ENCODE data around the gene LCE1F. TPM values are rescaled to one million over a fixed set of nuclear protein-coding genes. Genes with fewer than 3 reads are reported as not detected.

The LCE1F gene
- total RNA-seq (2021) (not detected in 2 replicates), Bru-seq, nascent RNA (not detected), BruChase-seq, experiment 1, labeled RNA remaining after a 2-hour chase (not detected), BruChase-seq, experiment 2, labeled RNA remaining after a 6-hour chase (not detected)
- long read RNA-seq: 0 reads

GRCh38 chr1:152774875-152775274 lies at the start of gene LCE1F:
Gene LCE1F, plus strand, starts transcription at chr1:152775140. Its CDS starts 1,232 bp downstream, at chr1:152776372.
- intact Hi-C loops (cut with micrococcal nuclease; ENCODE audit: unreplicated experiment): no loop called here
- H3K4me2 ChIP-seq: no peak within 1 kb of the TSS
- H2AFZ ChIP-seq: no peak within 1 kb of the TSS
- H4K20me1 ChIP-seq (ENCODE audit: insufficient read depth): no peaks in the 10 kb centered on the region
- H3K27ac ChIP-seq: no peak within 1 kb of the TSS
- no peak within 1 kb of the TSS for H3K4me3 ChIP-seq
- H3K9me2 ChIP-seq (ENCODE audit: insufficient read depth): no peaks in the 10 kb centered on the region
- ChIA-PET POLR2A (ENCODE audit: unreplicated experiment) (no interaction called here), CTCF (no interaction called here)
- no peaks in the 10 kb centered on the region for H3K36me3 ChIP-seq (ENCODE audit: low read depth)
- H3K9me3 ChIP-seq (ENCODE audit: insufficient read depth, low read depth): no peaks in the 10 kb centered on the region
- DNase-seq: no peak
- no peaks in the 10 kb centered on the region for H3K4me1 ChIP-seq (replicated peaks; ENCODE audit: insufficient read depth)
- no TSS peak for BruUV-seq (replicated peaks)
- H3K79me2 ChIP-seq (ENCODE audit: low read depth): no peaks in the 10 kb centered on the region
- peaks cover 38% of the 10 kb centered on the region; the same call in 1 of the 2 replicates for H3K27me3 ChIP-seq (ENCODE audit: insufficient read depth, low read depth)
- no peaks in the 10 kb centered on the region for H3F3A ChIP-seq (ENCODE audit: insufficient read depth, low read depth)
- TF ChIP-seq CTCF (conservative IDR thresholded peaks at IDR 0.05) (no peak), EZH2 (IDR thresholded peaks at IDR 0.05; ENCODE audit: low read depth) (no peak)

GRCh38 chr1:152725261-152725660 lies 49.7 kb upstream of the LCE1F start:
- intact Hi-C loops (cut with micrococcal nuclease; ENCODE audit: unreplicated experiment): no loop called here

GRCh38 chr1:152728986-152729385 lies 46.0 kb upstream of the LCE1F start:
- Histone ChIP-seq H3K4me1 (replicated peaks; ENCODE audit: insufficient read depth) (no peaks in the 10 kb centered on the region), H4K20me1 (ENCODE audit: insufficient read depth) (no peaks in the 10 kb centered on the region), H3K4me2 (no peak overlapping the region), H3K36me3 (ENCODE audit: low read depth) (no peaks in the 10 kb centered on the region), H3K4me3 (no peak overlapping the region), H3F3A (ENCODE audit: insufficient read depth, low read depth) (no peaks in the 10 kb centered on the region), H2AFZ (no peak overlapping the region), H3K9me2 (ENCODE audit: insufficient read depth) (no peaks in the 10 kb centered on the region), H3K9me3 (ENCODE audit: insufficient read depth, low read depth) (no peaks in the 10 kb centered on the region), H3K27ac (no peak overlapping the region), H3K27me3 (ENCODE audit: insufficient read depth, low read depth) (peaks cover 32% of the 10 kb centered on the region; the same call in 1 of the 2 replicates), H3K79me2 (ENCODE audit: low read depth) (no peaks in the 10 kb centered on the region)
- no peak for TF ChIP-seq EZH2 (IDR thresholded peaks at IDR 0.05; ENCODE audit: low read depth)
- TF ChIP-seq CTCF (conservative IDR thresholded peaks at IDR 0.05): no peak
- ChIA-PET POLR2A (ENCODE audit: unreplicated experiment) (no interaction called here), CTCF (no interaction called here)
- intact Hi-C loops (cut with micrococcal nuclease; ENCODE audit: unreplicated experiment): no loop called here
- no TSS peak for BruUV-seq (replicated peaks)
- no peak for DNase-seq

More at GRCh38 chr1:152725261-152725660, 49.7 kb upstream of the LCE1F start:
- no peak for DNase-seq
- Histone ChIP-seq H3F3A (ENCODE audit: insufficient read depth, low read depth) (no peaks in the 10 kb centered on the region), H3K9me3 (ENCODE audit: insufficient read depth, low read depth) (no peaks in the 10 kb centered on the region), H3K79me2 (ENCODE audit: low read depth) (no peaks in the 10 kb centered on the region), H3K27ac (no peak overlapping the region), H3K36me3 (ENCODE audit: low read depth) (no peaks in the 10 kb centered on the region), H3K9me2 (ENCODE audit: insufficient read depth) (no peaks in the 10 kb centered on the region), H3K27me3 (ENCODE audit: insufficient read depth, low read depth) (peaks cover 37% of the 10 kb centered on the region), H3K4me1 (replicated peaks; ENCODE audit: insufficient read depth) (no peaks in the 10 kb centered on the region), H3K4me3 (no peak overlapping the region), H3K4me2 (no peak overlapping the region), H2AFZ (no peak overlapping the region), H4K20me1 (ENCODE audit: insufficient read depth) (no peaks in the 10 kb centered on the region)
- no peak for TF ChIP-seq CTCF (conservative IDR thresholded peaks at IDR 0.05)
- TF ChIP-seq EZH2 (IDR thresholded peaks at IDR 0.05; ENCODE audit: low read depth): no peak
- ChIA-PET POLR2A (ENCODE audit: unreplicated experiment) (no interaction called here), CTCF (no interaction called here)
- BruUV-seq (replicated peaks): no TSS peak

Measured in PC-9 (cell line).